ENCODE measurements around the gene AKT1S1. TPM values are rescaled to one million over a fixed set of nuclear protein-coding genes. Genes with fewer than 3 reads are reported as not detected.

Gene AKT1S1
- total RNA-seq, 2 donors from 2014 or later: 33.8 to 72.8 TPM

GRCh38 chr19:49912965-49913685, 36.0 kb upstream of the AKT1S1 start:
- peak overlapping the region; percentile 92 for H3K27ac Mint-ChIP-seq
- peaks cover 41% of the 10 kb centered on the region for H3K4me1 Mint-ChIP-seq
- no peaks in the 10 kb centered on the region for H3K9me3 Mint-ChIP-seq
- no peak for ATAC-seq (replicated peaks)
- H3K27me3 Mint-ChIP-seq: no peaks in the 10 kb centered on the region
- peaks cover 97% of the 10 kb centered on the region for H3K36me3 Mint-ChIP-seq (ENCODE audit: low read depth)
- peak overlapping the region; percentile 84 for H3K4me3 Mint-ChIP-seq

- Mint-ChIP-seq H3K4me1 (peaks cover 35% of the 10 kb centered on the region), H3K36me3 (ENCODE audit: low read depth) (peaks cover 97% of the 10 kb centered on the region), H3K4me3 (peak overlapping the region; percentile 84), H3K9me3 (no peaks in the 10 kb centered on the region), H3K27ac (peak overlapping the region; percentile 92), H3K27me3 (no peaks in the 10 kb centered on the region)
- peak; percentile 84 for ATAC-seq (replicated peaks)
Observed at GRCh38 chr19:49911381-49912145, 34.4 kb upstream of the AKT1S1 start.

- no peak for ATAC-seq (replicated peaks)
- Mint-ChIP-seq H3K27me3 (no peaks in the 10 kb centered on the region), H3K4me1 (peaks cover 34% of the 10 kb centered on the region), H3K27ac (no peak overlapping the region), H3K9me3 (no peaks in the 10 kb centered on the region), H3K36me3 (ENCODE audit: low read depth) (peaks cover 90% of the 10 kb centered on the region), H3K4me3 (no peak overlapping the region)
Observed at GRCh38 chr19:49910179-49910578, 33.0 kb upstream of the AKT1S1 start.

GRCh38 chr19:49908480-49909420, 31.6 kb upstream of the AKT1S1 start:
- peaks cover 28% of the 10 kb centered on the region for H3K4me1 Mint-ChIP-seq
- H3K9me3 Mint-ChIP-seq: no peaks in the 10 kb centered on the region
- H3K27ac Mint-ChIP-seq: peak overlapping the region; percentile 41
- H3K36me3 Mint-ChIP-seq (ENCODE audit: low read depth): peaks cover 76% of the 10 kb centered on the region
- ATAC-seq (replicated peaks): no peak
- no peak overlapping the region for H3K4me3 Mint-ChIP-seq
- H3K27me3 Mint-ChIP-seq: no peaks in the 10 kb centered on the region

- no peak for ATAC-seq (replicated peaks)
- H3K27me3 Mint-ChIP-seq: no peaks in the 10 kb centered on the region
- peaks cover 19% of the 10 kb centered on the region for H3K4me1 Mint-ChIP-seq
- peak overlapping the region; percentile 41 for H3K27ac Mint-ChIP-seq
- H3K4me3 Mint-ChIP-seq: no peak overlapping the region
- H3K9me3 Mint-ChIP-seq: no peaks in the 10 kb centered on the region
- peaks cover 67% of the 10 kb centered on the region for H3K36me3 Mint-ChIP-seq (ENCODE audit: low read depth)
Observed at GRCh38 chr19:49907745-49908446, 30.7 kb upstream of the AKT1S1 start.

GRCh38 chr19:49906879-49907564, 29.9 kb upstream of the AKT1S1 start:
- ATAC-seq (replicated peaks): no peak
- Mint-ChIP-seq H3K9me3 (no peaks in the 10 kb centered on the region), H3K36me3 (ENCODE audit: low read depth) (peaks cover 58% of the 10 kb centered on the region), H3K27me3 (no peaks in the 10 kb centered on the region), H3K27ac (peak overlapping the region; percentile 41), H3K4me3 (no peak overlapping the region), H3K4me1 (peaks cover 15% of the 10 kb centered on the region)

GRCh38 chr19:49904136-49904535, 27.0 kb upstream of the AKT1S1 start:
- H3K9me3 Mint-ChIP-seq: no peaks in the 10 kb centered on the region
- ATAC-seq (replicated peaks): no peak
- peak overlapping the region; percentile 23 for H3K4me3 Mint-ChIP-seq
- peaks cover 8% of the 10 kb centered on the region for H3K4me1 Mint-ChIP-seq
- no peaks in the 10 kb centered on the region for H3K27me3 Mint-ChIP-seq
- H3K36me3 Mint-ChIP-seq (ENCODE audit: low read depth): peaks cover 30% of the 10 kb centered on the region
- H3K27ac Mint-ChIP-seq: no peak overlapping the region

- H3K27ac Mint-ChIP-seq: peak within 1 kb of the TSS; percentile 99
- peak; percentile 57 for ATAC-seq (replicated peaks)
- H3K4me1 Mint-ChIP-seq: peaks cover 35% of the 10 kb centered on the region
- peak within 1 kb of the TSS; percentile 93 for H3K4me3 Mint-ChIP-seq
- peaks cover 60% of the 10 kb centered on the region for H3K36me3 Mint-ChIP-seq (ENCODE audit: low read depth)
- H3K9me3 Mint-ChIP-seq: no peaks in the 10 kb centered on the region
- H3K27me3 Mint-ChIP-seq: no peaks in the 10 kb centered on the region
Observed at GRCh38 chr19:49896863-49897621, 19.9 kb upstream of the AKT1S1 start, which contains the start of gene IL4I1. Gene IL4I1, minus strand, starts transcription at chr19:49896887. Its CDS starts 727 bp downstream, at chr19:49896160.

- H3K36me3 Mint-ChIP-seq (ENCODE audit: low read depth): peaks cover 73% of the 10 kb centered on the region
- ATAC-seq (replicated peaks): peak; percentile 40
- peak overlapping the region; percentile 99 for H3K27ac Mint-ChIP-seq
- no peaks in the 10 kb centered on the region for H3K27me3 Mint-ChIP-seq
- no peaks in the 10 kb centered on the region for H3K9me3 Mint-ChIP-seq
- H3K4me3 Mint-ChIP-seq: peak overlapping the region; percentile 93
- H3K4me1 Mint-ChIP-seq: peaks cover 45% of the 10 kb centered on the region
Observed at GRCh38 chr19:49895566-49896297, 18.6 kb upstream of the AKT1S1 start.

GRCh38 chr19:49894879-49895565, 17.9 kb upstream of the AKT1S1 start:
- Mint-ChIP-seq H3K9me3 (no peaks in the 10 kb centered on the region), H3K27me3 (no peaks in the 10 kb centered on the region), H3K4me3 (peak overlapping the region; percentile 93), H3K27ac (peak overlapping the region; percentile 99), H3K36me3 (ENCODE audit: low read depth) (peaks cover 80% of the 10 kb centered on the region), H3K4me1 (peaks cover 40% of the 10 kb centered on the region)
- ATAC-seq (replicated peaks): peak; percentile 54

- H3K36me3 Mint-ChIP-seq (ENCODE audit: low read depth): peaks cover 89% of the 10 kb centered on the region
- H3K27me3 Mint-ChIP-seq: no peaks in the 10 kb centered on the region
- H3K27ac Mint-ChIP-seq: peak overlapping the region; percentile 99
- H3K4me1 Mint-ChIP-seq: peaks cover 44% of the 10 kb centered on the region
- peak overlapping the region; percentile 93 for H3K4me3 Mint-ChIP-seq
- no peaks in the 10 kb centered on the region for H3K9me3 Mint-ChIP-seq
- peak; percentile 10 for ATAC-seq (replicated peaks)
Observed at GRCh38 chr19:49894011-49894664, 17.0 kb upstream of the AKT1S1 start.
